Stimulated activated CD4-positive, alpha-beta T cell treated with anti-CD3 and anti-CD28 coated beads, Interleukin-4, amount 100 ng/mL, for 24 hours (primary cell): Measurements from ENCODE around the gene STIM1.

Experiments
- DNase-seq: peaks from one replicate; pipeline ENCODE4 v3.0.0-alpha.2; 2020

Gene STIM1

GRCh38 chr11:3831378-3832239 is 23.9 kb upstream of the STIM1 start:
- peak; percentile 32 for DNase-seq

DNA sequence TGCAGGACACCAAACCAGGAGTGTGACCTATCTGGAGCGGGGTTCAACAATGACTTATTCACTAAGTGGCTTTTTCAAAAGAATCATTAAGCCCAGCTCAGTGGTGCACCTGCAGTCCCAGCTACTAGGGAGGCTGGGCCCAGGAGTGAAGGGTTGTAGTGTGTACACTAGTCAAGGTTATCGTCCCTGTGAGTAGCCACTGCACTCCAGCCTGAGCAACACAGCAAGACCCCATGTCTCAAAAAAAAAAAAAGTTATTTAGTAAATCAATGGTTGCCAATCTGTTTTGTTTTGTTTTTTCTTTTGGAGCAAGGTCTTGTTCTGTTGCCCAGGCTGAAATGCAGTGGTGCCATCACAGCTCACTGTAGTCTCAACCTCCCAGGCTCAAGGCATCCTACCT is 22.6 kb upstream of the STIM1 start:
- no peak for DNase-seq

DNA sequence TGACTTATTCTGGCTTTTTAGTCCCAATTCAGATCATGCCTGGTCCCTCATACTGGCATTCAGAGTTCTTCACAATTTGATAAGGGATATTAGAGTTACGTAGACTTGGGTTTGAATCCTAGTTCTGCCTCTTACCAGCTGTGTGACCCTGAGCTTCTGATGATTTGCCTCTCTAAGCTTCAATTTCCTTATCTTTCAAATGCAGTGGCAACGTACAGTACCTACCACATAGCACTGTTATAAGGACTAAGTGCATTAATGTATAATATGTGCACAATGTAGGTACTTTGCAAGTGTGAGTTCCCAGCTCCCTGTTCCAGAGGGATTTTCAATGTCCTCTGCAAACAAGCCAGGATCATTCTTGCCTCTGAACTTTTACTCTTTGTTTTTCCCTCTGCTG is 22.0 kb upstream of the STIM1 start:
- DNase-seq = no peak

- DNase-seq = no peak
Measured at GRCh38 chr11:3834349-3834663, 21.2 kb upstream of the STIM1 start.

DNA sequence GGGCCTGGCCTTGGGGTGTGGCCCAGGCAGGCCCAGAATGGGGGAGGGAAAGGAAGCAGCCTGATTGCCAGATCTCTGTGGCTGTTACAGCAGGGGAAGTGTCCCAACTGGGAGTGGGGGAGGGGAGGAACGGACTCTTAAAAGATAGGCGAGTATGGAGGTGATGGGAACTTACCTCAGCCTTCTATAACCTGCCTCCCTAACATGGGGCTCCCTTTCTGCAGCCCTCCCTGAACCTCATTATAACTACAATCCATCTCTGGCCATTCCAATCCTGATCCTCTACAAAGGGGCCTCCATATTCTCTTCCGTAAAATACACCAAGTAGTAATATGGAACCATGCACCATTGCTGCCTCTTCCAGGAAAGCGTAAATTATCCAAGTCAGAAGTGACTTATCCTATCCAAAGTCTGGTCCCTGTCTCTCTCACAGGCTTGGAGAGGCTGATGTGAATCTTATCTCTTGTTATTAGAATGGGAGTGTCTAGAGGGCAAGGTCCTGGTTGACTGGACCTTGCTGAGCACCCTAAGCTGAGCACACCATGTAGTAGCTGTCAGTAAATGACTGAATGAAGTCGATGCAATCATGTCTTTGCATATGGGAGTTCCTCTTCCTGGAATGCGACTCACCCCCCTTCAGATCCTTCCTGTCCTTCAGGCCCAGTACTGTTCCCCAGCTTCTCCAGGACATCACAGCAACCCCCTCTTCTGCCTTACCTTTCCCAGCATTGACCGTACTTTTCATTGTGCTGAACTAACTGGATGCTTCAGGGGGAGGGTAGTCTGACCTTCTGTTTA is 20.6 kb upstream of the STIM1 start:
- no peak for DNase-seq

DNA sequence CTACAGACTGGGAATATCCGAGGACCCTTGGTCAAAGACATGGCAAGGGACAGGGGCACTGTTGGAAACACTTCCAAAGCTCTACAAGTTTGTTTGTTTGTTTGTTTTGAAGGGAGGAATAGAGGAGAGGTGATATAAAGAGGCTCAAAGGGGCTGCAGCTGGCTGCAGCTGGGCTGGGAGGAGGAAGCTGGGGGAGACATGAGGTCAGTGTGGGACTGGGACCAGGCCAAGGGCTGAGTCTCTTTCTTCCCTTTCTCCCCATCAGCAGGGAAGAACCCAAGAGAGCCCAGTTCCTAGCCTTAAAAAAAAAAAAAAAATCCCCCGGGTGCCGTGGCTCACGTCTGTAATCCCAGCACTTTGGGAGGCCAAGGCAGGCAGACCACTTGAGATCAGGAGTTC is 19.7 kb upstream of the STIM1 start:
- DNase-seq = no peak

DNA sequence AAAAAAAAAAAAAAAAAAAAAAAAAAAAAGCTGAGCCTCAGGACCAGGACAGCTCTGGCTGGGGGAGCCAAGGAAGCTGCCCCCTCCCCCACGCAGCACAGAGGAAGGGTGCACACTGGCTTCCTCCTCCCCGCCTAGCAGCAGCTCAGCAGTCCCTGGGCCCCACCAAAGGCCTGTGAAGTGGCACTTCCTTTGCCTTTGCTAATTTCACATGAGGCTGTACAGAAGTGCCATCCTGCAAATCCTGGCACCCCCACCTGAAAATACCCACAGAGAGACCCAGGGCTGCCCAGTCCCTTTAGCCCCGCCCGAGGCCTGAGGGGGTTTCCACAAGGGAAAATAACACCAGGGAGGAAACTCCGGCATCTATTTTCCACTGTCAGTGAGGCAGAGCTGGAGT is 18.6 kb upstream of the STIM1 start:
- DNase-seq = peak; percentile 51

DNA sequence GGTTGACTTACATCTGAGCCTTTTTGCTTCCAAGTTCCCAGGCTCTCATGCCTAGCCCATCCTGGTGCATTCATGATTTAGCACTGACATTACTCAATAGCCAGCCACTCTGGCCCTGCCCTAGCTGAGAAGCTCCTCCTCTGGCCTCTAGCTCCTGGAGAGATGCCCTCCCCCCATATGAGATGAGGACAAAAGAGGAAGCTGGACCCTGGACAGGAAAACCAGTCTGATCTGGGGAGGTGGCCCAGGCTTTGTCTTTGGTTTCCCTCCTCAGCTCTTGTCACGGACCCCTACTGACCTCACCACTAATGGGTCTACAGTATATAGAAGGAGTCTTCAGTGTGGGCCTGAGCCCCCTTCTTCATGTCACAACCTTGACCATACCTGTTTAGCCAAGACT is 17.7 kb upstream of the STIM1 start:
- DNase-seq = no peak

DNA sequence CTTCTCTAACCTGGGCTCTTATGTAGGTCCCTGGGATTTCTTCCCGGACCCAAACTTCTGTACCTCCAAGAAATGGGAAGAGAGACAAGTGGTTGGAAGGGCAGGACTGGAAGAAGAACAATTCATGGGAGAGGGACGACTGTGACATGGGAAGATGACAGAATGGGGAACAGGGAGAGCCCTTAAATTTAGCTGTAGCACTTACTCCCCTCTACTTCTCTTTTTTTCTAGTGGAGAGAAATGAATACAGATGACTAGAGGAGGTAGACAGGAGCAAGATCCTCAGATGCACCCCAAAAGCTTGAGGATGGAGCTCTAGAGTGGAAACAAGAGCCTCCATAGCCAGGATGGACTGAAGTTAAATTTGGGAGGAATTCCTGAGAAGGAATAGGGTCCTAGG is 17.0 kb upstream of the STIM1 start:
- no peak for DNase-seq

GRCh38 chr11:3840004-3840869 is 15.2 kb upstream of the STIM1 start:
- DNase-seq = peak; percentile 56

GRCh38 chr11:3840870-3841425 is 14.5 kb upstream of the STIM1 start, which contains the start of gene RHOG:
Gene RHOG (minus strand): TSS chr11:3840959. CDS start chr11:3828138, 12,821 bp downstream.
- no peak for DNase-seq

DNA sequence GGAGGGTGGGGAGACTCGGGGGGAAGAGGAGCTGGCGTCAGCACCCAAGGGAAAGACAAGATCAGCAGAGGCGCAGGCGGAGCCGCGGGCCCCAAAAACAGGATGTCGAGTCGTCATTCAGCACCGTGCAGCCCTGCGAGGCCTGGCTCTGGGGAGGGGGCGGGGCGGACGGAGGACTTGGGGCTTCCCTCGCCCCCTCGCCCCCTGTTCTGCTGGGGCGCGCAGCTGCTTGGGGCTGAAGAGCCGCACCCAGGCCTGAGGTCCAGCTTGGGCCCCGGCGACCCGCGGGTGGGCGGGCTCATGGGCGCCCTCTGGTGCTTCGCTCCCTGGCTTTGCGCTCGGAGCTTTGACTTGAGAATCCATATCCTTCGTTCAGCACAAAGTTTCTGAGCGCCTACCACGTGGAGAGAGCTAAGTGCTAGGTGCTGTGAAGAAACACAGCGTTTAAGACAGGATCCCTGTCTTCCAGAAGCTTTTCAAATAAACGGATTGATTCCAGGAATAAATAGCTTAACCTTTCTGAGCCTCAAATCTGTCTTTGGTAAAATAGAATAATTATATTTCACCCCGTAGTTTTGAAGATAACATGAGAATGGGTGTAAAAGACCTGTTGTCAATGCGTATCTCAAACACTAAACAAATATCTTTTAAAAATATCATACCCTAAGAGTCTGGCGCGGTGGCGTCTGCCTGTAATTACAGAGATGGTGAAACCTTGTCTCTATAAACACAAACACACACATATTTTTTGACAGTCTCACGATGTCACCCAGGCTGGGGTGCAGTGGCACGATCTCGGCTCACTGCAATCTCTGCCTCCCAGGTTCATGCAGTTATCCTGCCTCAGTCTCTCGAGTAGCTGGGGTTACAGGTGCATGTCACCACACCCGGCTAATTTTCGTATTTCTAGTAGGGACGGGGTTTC is 13.8 kb upstream of the STIM1 start:
- DNase-seq = peak; percentile 95

GRCh38 chr11:3843326-3843725 is 12.1 kb upstream of the STIM1 start:
- DNase-seq = no peak

DNA sequence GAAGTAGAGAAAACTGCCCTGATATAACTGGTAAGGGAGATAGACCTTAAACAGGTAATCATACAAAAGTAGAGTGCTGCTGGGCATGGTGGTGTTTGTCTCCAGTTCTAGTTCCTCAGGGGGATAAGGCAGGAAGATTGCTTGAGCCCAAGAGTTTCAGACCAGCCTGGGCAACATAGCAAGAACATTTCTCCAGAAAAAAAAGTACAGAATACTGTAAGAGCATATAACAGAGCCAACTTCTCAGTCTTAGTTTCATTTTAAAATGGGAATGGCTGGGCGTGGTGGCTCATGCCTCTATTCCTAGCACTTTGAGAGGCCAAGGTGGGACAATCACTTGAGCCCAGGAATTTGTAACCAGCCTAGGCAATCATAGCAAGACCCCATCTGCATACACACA is 10.2 kb upstream of the STIM1 start:
- no peak for DNase-seq

- DNase-seq = no peak
Measured at GRCh38 chr11:3845670-3846069, 9.8 kb upstream of the STIM1 start.

GRCh38 chr11:3849297-3849874 is 6.1 kb upstream of the STIM1 start:
- peak; percentile 68 for DNase-seq

- no peak for DNase-seq
Measured at GRCh38 chr11:3853545-3853842, 2.0 kb upstream of the STIM1 start.

- DNase-seq = peak; percentile 70
Measured at GRCh38 chr11:3853899-3854659, 1.4 kb upstream of the STIM1 start.

- DNase-seq = no peak
Measured at GRCh38 chr11:3854660-3854976, 846 bp upstream of the STIM1 start.

- DNase-seq = peak; percentile 48
Measured at GRCh38 chr11:3855808-3856491, 486 bp downstream of the STIM1 start.
